ENCODE measurements around the gene VGLL4. TPM values are rescaled to one million over a fixed set of nuclear protein-coding genes. Genes with fewer than 3 reads are reported as not detected.

The VGLL4 gene
- total RNA-seq, 1 experiment from 2014 or later: 46.3 TPM

DNA sequence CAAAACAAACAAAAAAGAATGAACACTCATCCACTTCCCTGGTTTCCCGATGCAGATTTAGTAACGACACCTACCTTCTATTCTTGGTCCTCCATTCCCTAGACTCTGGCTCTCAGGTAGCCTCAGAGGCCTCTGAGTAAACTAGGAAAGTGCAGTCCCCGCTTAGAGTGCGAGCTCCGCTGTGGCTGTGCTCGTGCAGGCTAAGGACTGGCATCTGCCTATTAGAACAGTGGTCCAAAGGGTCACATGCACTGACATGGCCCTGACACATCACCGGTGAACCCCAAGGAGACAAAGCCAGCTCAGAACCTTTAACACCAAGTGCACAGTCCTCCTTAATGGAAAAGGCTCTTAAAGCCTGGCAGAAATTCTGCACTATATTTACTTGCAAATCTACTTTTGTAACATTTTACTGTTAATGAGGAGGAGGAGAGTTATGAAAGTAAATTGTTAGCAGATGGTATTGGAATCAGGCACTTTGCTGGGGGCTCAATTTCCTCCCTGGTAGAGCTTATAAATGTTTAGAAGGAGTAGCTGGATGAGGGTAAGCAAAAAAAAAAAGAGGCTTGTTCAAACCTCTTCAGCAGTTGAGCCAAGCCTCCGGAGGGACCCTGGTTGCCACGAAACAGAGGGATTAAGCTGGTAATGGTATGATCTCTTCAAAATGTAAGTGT lies 31.1 kb downstream of the VGLL4 start:
- Histone ChIP-seq H3K4me3 (ENCODE audit: low read length) (no peak overlapping the region), H3K36me3 (ENCODE audit: low read depth, low read length) (no peaks in the 10 kb centered on the region), H3K4me1 (ENCODE audit: insufficient read depth, low read length) (no peaks in the 10 kb centered on the region), H4K20me1 (ENCODE audit: low read length) (peaks cover 27% of the 10 kb centered on the region), H3K9me3 (ENCODE audit: low read length) (no peaks in the 10 kb centered on the region), H3K9me2 (replicated peaks; ENCODE audit: low read length) (no peaks in the 10 kb centered on the region), H3K4me2 (ENCODE audit: low read length) (no peak overlapping the region), H3K27ac (ENCODE audit: low read length) (no peak overlapping the region), H3K79me2 (ENCODE audit: low read length) (peaks cover 99% of the 10 kb centered on the region), H3K9ac (ENCODE audit: low read length) (no peak overlapping the region), H2AFZ (ENCODE audit: low read length) (no peak overlapping the region), H3F3A (ENCODE audit: low read length, unreplicated experiment) (no peaks in the 10 kb centered on the region), H3K27me3 (ENCODE audit: low read length) (no peaks in the 10 kb centered on the region)
- no peak for DNase-seq
- intact Hi-C loops (cut with micrococcal nuclease): no loop called here
- ATAC-seq: no peak
- ChIA-PET CTCF (no interaction called here), POLR2A (ENCODE audit: unreplicated experiment) (no interaction called here)
- no peak for TF ChIP-seq EZH2 (IDR thresholded peaks at IDR 0.05; ENCODE audit: low read length, unreplicated experiment)
- no TSS peak for BruUV-seq (replicated peaks)

DNA sequence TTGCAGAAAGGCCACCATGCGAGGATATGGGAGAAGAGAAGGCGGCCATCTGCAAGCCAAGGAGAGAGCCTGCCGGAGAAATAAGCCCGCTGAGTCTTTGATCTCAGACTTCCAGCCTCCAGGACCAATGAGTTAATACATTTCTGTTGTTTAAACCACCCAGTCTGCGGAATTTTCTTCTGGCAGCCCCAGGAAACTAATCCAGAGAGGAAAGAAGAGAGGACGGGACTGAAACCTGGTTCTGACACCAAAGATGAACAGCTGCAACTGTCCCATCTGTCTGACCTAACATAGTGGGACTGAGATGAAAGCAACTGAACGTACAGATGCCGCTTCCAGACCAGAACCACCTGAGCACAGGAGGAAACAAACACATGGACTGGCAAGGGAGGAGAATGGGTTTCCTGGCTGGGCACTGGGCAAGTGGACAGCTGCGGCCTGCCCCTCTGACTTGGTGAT lies 32.3 kb downstream of the VGLL4 start:
- Histone ChIP-seq H3K27me3 (ENCODE audit: low read length) (no peaks in the 10 kb centered on the region), H3K27ac (ENCODE audit: low read length) (no peak overlapping the region), H3K9me3 (ENCODE audit: low read length) (no peaks in the 10 kb centered on the region), H3K4me2 (ENCODE audit: low read length) (no peak overlapping the region), H3K4me1 (ENCODE audit: insufficient read depth, low read length) (no peaks in the 10 kb centered on the region), H3K9ac (ENCODE audit: low read length) (no peak overlapping the region), H3K79me2 (ENCODE audit: low read length) (peaks cover 100% of the 10 kb centered on the region), H2AFZ (ENCODE audit: low read length) (no peak overlapping the region), H3F3A (ENCODE audit: low read length, unreplicated experiment) (no peaks in the 10 kb centered on the region), H3K9me2 (replicated peaks; ENCODE audit: low read length) (no peaks in the 10 kb centered on the region), H3K4me3 (ENCODE audit: low read length) (no peak overlapping the region), H3K36me3 (ENCODE audit: low read depth, low read length) (no peaks in the 10 kb centered on the region; the same call in 1 of the 2 replicates), H4K20me1 (ENCODE audit: low read length) (peaks cover 28% of the 10 kb centered on the region)
- no TSS peak for BruUV-seq (replicated peaks)
- CTCF ChIA-PET: no interaction called here
- no peak for ATAC-seq
- TF ChIP-seq EZH2phosphoT487 (IDR thresholded peaks at IDR 0.05; ENCODE audit: borderline replicate concordance, low read length) (no peak), EZH2 (IDR thresholded peaks at IDR 0.05; ENCODE audit: low read length, unreplicated experiment) (no peak)
- TF ChIP-seq, protein P1, sequence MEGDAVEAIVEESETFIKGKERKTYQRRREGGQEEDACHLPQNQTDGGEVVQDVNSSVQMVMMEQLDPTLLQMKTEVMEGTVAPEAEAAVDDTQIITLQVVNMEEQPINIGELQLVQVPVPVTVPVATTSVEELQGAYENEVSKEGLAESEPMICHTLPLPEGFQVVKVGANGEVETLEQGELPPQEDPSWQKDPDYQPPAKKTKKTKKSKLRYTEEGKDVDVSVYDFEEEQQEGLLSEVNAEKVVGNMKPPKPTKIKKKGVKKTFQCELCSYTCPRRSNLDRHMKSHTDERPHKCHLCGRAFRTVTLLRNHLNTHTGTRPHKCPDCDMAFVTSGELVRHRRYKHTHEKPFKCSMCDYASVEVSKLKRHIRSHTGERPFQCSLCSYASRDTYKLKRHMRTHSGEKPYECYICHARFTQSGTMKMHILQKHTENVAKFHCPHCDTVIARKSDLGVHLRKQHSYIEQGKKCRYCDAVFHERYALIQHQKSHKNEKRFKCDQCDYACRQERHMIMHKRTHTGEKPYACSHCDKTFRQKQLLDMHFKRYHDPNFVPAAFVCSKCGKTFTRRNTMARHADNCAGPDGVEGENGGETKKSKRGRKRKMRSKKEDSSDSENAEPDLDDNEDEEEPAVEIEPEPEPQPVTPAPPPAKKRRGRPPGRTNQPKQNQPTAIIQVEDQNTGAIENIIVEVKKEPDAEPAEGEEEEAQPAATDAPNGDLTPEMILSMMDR (conservative IDR thresholded peaks at IDR 0.05; ENCODE audit: low read depth, low read length): no peak
- DNase-seq: no peak
- POLR2A ChIA-PET (ENCODE audit: unreplicated experiment): no interaction called here
- intact Hi-C loops (cut with micrococcal nuclease): no loop called here

DNA sequence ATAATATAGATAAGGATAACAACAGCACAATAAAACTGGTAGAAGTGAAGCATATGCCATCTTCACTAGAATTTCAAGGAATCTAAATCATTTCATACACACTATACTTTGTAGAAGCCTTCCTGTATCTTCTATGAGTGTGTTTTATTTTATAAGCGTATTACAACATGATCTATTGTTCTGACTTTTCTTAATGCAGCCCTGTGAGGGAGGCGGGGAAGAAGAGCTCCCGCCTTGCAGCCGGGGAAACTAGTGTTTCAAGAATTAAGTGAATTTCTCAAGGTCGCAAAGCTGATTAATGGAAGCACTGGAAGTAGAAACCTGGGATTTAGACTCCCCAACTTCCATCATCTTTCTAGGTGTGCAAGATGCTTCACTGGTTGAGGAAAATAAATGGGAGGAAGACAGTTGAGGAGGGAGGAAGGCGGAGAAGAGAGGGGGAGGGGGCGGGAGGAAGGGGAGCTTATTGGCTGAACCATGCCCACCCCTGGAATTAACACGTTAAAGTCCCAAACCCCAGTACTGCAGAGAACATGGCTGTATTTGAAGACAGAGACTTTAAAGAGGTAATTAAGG lies 32.9 kb downstream of the VGLL4 start:
- ATAC-seq (no peak), DNase-seq (no peak)
- intact Hi-C loops (cut with micrococcal nuclease): no loop called here
- no peaks in the 10 kb centered on the region for H3K4me1 ChIP-seq (ENCODE audit: insufficient read depth, low read length)
- peaks cover 28% of the 10 kb centered on the region for H4K20me1 ChIP-seq (ENCODE audit: low read length)
- no peaks in the 10 kb centered on the region for H3F3A ChIP-seq (ENCODE audit: low read length, unreplicated experiment)
- ChIA-PET CTCF (no interaction called here), POLR2A (ENCODE audit: unreplicated experiment) (no interaction called here)
- H3K9ac ChIP-seq (ENCODE audit: low read length): no peak overlapping the region
- TF ChIP-seq EZH2phosphoT487 (IDR thresholded peaks at IDR 0.05; ENCODE audit: borderline replicate concordance, low read length): no peak
- no peak for TF ChIP-seq EZH2 (IDR thresholded peaks at IDR 0.05; ENCODE audit: low read length, unreplicated experiment)
- TF ChIP-seq, protein P1 (conservative IDR thresholded peaks at IDR 0.05; ENCODE audit: low read depth, low read length): no peak
- no TSS peak for BruUV-seq (replicated peaks)
- H3K79me2 ChIP-seq (ENCODE audit: low read length): peaks cover 100% of the 10 kb centered on the region
- no peak overlapping the region for H2AFZ ChIP-seq (ENCODE audit: low read length)
- H3K4me3 ChIP-seq (ENCODE audit: low read length): no peak overlapping the region
- no peaks in the 10 kb centered on the region for H3K9me3 ChIP-seq (ENCODE audit: low read length)
- no peak overlapping the region for H3K27ac ChIP-seq (ENCODE audit: low read length)
- H3K27me3 ChIP-seq (ENCODE audit: low read length): no peaks in the 10 kb centered on the region
- no peak overlapping the region for H3K4me2 ChIP-seq (ENCODE audit: low read length)
- H3K36me3 ChIP-seq (ENCODE audit: low read depth, low read length): no peaks in the 10 kb centered on the region; the same call in 1 of the 2 replicates
- no peaks in the 10 kb centered on the region for H3K9me2 ChIP-seq (replicated peaks; ENCODE audit: low read length)

Measured in PC-3 (cell line).